ENCODE results near the gene TRIM47. TPM values are rescaled to one million over a fixed set of nuclear protein-coding genes. Genes with fewer than 3 reads are reported as not detected.
A peak's percentile ranks its signal among the peaks of the same experiment; 100 is the strongest.

Gene TRIM47
- total RNA-seq, 2 donors from 2014 or later, result 21.3 to 62.9 TPM

DNA sequence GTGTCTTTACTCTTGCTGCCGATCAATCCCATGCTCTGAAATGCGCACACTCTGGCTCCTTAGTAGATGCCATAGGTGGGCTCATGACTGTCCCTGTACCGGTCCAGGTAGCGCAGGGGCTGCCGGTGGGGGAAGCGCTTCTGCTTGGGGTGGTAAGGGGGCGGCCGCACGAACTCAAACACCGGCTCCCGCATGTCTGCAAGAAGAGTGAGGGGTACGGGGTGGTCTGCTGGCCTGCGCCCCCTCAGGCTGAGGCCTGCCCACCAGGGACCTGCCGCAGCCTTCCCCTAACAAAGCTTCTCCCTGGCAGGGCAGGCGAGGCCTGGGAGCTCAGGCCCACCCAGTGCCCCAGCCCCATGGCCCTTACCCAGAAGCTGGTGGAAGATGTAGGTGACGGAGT lies 20.4 kb upstream of the TRIM47 start:
- H3K27ac ChIP-seq, result no peak overlapping the region
- no peak overlapping the region for H3K4me3 ChIP-seq
- TF ChIP-seq POLR2A (IDR thresholded peaks at IDR 0.05), result no peak
- TF ChIP-seq, protein P1, sequence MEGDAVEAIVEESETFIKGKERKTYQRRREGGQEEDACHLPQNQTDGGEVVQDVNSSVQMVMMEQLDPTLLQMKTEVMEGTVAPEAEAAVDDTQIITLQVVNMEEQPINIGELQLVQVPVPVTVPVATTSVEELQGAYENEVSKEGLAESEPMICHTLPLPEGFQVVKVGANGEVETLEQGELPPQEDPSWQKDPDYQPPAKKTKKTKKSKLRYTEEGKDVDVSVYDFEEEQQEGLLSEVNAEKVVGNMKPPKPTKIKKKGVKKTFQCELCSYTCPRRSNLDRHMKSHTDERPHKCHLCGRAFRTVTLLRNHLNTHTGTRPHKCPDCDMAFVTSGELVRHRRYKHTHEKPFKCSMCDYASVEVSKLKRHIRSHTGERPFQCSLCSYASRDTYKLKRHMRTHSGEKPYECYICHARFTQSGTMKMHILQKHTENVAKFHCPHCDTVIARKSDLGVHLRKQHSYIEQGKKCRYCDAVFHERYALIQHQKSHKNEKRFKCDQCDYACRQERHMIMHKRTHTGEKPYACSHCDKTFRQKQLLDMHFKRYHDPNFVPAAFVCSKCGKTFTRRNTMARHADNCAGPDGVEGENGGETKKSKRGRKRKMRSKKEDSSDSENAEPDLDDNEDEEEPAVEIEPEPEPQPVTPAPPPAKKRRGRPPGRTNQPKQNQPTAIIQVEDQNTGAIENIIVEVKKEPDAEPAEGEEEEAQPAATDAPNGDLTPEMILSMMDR (IDR thresholded peaks at IDR 0.05), result no peak
- TF ChIP-seq POLR2AphosphoS5 (IDR thresholded peaks at IDR 0.05), result no peak
- peaks cover 3% of the 10 kb centered on the region for H3K4me1 ChIP-seq (replicated peaks)
- no peaks in the 10 kb centered on the region for H3K27me3 ChIP-seq (replicated peaks; ENCODE audit: insufficient read depth)
- DNase-seq (ENCODE audit: low spot score), result no peak
- WGBS, result 90% methylated on average over 15 of the region's 16 CpGs
- H3K36me3 ChIP-seq, result peaks cover 9 to 18% of the 10 kb centered on the region in 2 donors
- H3K9me3 ChIP-seq, result no peaks in the 10 kb centered on the region
- intact Hi-C loops (cut with DNase I), result loop anchor here (5.0 kb wide), 1 partner anchor 111 kb away; no protein-coding TSS in a partner anchor

DNA sequence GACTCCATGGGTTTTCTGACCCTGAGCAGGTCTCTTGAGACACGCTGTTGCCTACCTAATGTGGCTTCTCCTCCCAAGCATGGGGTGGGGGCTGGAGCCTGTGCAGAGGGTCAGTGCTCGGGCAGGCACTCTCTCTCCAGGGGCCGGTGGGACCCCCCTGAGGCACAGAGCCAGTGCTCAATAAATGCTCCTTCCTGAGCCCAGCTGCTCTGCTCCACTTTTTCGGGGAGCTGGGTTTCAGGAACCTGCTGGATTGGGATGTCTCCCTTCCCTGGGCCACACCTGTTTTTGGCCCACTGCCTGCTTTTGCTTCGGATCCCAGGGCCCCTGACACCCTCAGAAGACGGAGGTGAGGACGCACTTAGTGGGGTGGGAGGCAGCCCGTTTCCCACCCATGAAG lies 19.7 kb upstream of the TRIM47 start:
- no peaks in the 10 kb centered on the region for H3K27me3 ChIP-seq (replicated peaks; ENCODE audit: insufficient read depth)
- H3K9me3 ChIP-seq, result no peaks in the 10 kb centered on the region
- TF ChIP-seq POLR2A (IDR thresholded peaks at IDR 0.05) (no peak), POLR2AphosphoS5 (IDR thresholded peaks at IDR 0.05) (no peak)
- TF ChIP-seq, protein P1 (IDR thresholded peaks at IDR 0.05), result no peak
- H3K4me3 ChIP-seq, result no peak overlapping the region
- 80% methylated on average over 8 of the region's 8 CpGs for WGBS
- intact Hi-C loops (cut with DNase I), result loop anchor here (5.0 kb wide), 1 partner anchor 111 kb away; no protein-coding TSS in a partner anchor
- peaks cover 2% of the 10 kb centered on the region for H3K4me1 ChIP-seq (replicated peaks)
- H3K36me3 ChIP-seq, result peaks cover 9 to 18% of the 10 kb centered on the region in 2 donors
- no peak overlapping the region for H3K27ac ChIP-seq
- DNase-seq (ENCODE audit: low spot score), result no peak

DNA sequence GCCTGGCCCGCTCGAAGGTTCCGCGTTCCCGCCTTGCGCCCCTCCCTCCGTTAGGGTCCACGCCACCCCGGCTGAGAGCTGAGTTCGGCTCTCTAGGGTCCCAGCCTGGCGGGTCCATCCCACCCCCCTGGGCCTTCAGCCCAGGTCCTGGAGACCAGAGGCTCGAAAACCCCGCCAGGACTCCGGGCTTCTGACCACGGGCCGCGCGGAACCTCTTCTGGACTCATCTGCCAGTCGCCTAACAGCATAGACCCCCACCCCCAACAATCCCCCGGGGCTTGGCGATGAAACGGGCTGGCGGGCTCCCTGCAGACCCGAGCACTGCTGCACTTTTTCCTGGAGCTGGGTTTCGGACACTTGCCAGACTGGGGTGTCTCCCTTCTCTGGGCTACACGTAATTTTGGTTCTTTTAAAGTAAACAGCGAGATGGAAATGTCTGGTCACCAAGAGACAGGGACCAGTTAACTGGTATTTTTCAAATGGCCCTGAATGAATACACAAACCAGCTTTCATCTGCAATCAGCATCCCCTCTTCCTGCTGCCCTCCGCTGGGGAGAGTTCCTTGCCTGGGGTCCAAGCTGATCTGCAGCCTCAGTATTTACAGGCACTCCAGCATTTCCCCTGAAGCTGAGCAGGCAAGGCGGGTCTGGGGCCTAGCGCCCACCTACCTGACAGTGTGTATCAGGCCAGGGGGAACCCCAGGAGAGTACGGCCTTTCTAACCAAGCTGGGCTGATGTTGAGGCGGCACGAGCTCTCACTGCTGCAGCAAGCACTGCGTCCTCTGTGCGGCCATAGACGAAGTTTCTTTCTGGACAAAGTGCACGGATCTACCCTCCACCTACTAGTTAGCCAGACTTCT lies 19.0 kb upstream of the TRIM47 start:
- 53% methylated on average over 36 of the region's 37 CpGs for WGBS
- peaks cover 9 to 11% of the 10 kb centered on the region in 2 donors for H3K36me3 ChIP-seq
- no peak for DNase-seq (ENCODE audit: low spot score)
- H3K27me3 ChIP-seq (replicated peaks; ENCODE audit: insufficient read depth), result no peaks in the 10 kb centered on the region
- peak overlapping the region; percentile 81 to 92 for H3K27ac ChIP-seq
- H3K9me3 ChIP-seq, result no peaks in the 10 kb centered on the region
- peak overlapping the region; percentile 77 to 80 for H3K4me3 ChIP-seq
- TF ChIP-seq, protein P1 (IDR thresholded peaks at IDR 0.05), result no peak
- H3K4me1 ChIP-seq (replicated peaks), result peaks cover 2% of the 10 kb centered on the region
- intact Hi-C loops (cut with DNase I), result loop anchor here (2.0 to 5.0 kb wide), 2 partner anchors 41 to 110 kb away; no protein-coding TSS in a partner anchor

- Histone ChIP-seq H3K27me3 (replicated peaks; ENCODE audit: insufficient read depth) (no peaks in the 10 kb centered on the region), H3K4me3 (peak within 1 kb of the TSS; percentile 77 to 80), H3K36me3 (peaks cover 5 to 10% of the 10 kb centered on the region in 2 donors), H3K27ac (peak within 1 kb of the TSS; percentile 81 to 92), H3K9me3 (no peaks in the 10 kb centered on the region), H3K4me1 (replicated peaks) (peaks cover 2% of the 10 kb centered on the region)
- DNase-seq (ENCODE audit: low spot score), result peak; percentile 81
- intact Hi-C loops (cut with DNase I), result loop anchor here (2.0 to 5.0 kb wide), 2 partner anchors 40 to 109 kb away; no protein-coding TSS in a partner anchor
- TF ChIP-seq POLR2AphosphoS5 (IDR thresholded peaks at IDR 0.05) (no peak), POLR2A (IDR thresholded peaks at IDR 0.05) (peak; percentile 74)
- TF ChIP-seq, protein P1 (IDR thresholded peaks at IDR 0.05), result peak in 3 of 4 experiments; percentile 44 to 62 (median 54)
- 2% methylated on average over 65 of the region's 102 CpGs for WGBS
These were observed 18.2 kb upstream of the TRIM47 start, which contains the start of gene TRIM65 for GRCh38 chr17:75896415-75897159. TSS of gene TRIM65 (minus strand) at chr17:75896951. CDS start at chr17:75896937, 14 bp downstream.

Measured in prostate gland (tissue), 2 donors.